ENCODE data around the gene CPNE5. TPM values are rescaled to one million over a fixed set of nuclear protein-coding genes. Genes with fewer than 3 reads are reported as not detected.

CPNE5 gene
- total RNA-seq, 4 donors from 2014 or later, result 9.5 to 33.8 (median 12.2) TPM

DNA sequence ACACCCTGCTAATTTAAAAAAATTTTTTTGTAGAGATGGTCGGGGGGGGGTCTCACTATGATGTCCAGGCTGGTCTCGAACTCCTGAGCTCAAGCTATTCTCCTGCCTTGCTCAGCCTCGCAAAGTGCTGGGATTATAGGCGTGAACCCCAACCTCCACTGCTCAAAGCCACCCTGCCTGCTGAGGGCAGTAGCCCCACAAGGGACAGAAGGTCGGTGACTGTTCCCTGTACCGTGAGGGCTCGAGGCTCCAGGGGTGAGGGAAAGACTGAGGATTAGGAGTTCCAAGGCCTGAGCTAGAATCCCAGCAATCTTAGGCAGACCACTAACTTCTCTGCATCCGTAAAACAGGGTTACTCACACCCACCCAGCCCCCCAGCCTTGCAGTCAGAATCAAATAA is 51.1 kb downstream of the CPNE5 start:
- intact Hi-C loops (cut with DNase I; ENCODE audit: low total_unique reads), result no loop called here
- Histone ChIP-seq H3K36me3 (no peaks in the 10 kb centered on the region), H3K27ac (no peak overlapping the region), H3K9me3 (no peaks in the 10 kb centered on the region), H3K27me3 (no peaks in the 10 kb centered on the region), H3K4me1 (peaks cover 0 to 6% of the 10 kb centered on the region in 2 donors), H3K4me3 (no peak overlapping the region)
- DNase-seq, result no peak
- TF ChIP-seq POLR2A (IDR thresholded peaks at IDR 0.05), result no peak
- TF ChIP-seq, protein P1, sequence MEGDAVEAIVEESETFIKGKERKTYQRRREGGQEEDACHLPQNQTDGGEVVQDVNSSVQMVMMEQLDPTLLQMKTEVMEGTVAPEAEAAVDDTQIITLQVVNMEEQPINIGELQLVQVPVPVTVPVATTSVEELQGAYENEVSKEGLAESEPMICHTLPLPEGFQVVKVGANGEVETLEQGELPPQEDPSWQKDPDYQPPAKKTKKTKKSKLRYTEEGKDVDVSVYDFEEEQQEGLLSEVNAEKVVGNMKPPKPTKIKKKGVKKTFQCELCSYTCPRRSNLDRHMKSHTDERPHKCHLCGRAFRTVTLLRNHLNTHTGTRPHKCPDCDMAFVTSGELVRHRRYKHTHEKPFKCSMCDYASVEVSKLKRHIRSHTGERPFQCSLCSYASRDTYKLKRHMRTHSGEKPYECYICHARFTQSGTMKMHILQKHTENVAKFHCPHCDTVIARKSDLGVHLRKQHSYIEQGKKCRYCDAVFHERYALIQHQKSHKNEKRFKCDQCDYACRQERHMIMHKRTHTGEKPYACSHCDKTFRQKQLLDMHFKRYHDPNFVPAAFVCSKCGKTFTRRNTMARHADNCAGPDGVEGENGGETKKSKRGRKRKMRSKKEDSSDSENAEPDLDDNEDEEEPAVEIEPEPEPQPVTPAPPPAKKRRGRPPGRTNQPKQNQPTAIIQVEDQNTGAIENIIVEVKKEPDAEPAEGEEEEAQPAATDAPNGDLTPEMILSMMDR (IDR thresholded peaks at IDR 0.05), result no peak

DNA sequence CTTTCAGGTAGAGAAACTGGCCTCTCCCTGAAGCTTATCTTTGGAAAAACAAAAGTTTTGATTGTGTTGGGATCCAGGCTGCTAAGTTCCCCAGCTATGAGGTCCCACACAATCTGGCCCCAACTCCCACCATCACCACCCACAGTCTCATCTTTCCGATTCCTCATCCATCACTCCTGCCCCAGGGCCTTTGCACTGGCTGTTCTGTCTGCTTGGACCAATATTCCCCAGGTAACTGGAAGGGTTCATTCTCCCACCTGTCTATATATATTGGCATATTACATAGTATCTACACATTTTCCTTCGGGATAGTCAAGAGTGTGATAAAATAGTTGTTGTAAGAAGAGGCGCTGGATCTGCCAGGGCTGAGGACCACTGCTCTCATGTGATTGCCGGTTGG is 52.0 kb downstream of the CPNE5 start:
- intact Hi-C loops (cut with DNase I; ENCODE audit: low total_unique reads), result no loop called here
- Histone ChIP-seq H3K9me3 (no peaks in the 10 kb centered on the region), H3K36me3 (no peaks in the 10 kb centered on the region), H3K4me3 (no peak overlapping the region), H3K27me3 (no peaks in the 10 kb centered on the region), H3K4me1 (peaks cover 0 to 6% of the 10 kb centered on the region in 2 donors), H3K27ac (no peak overlapping the region)
- TF ChIP-seq, protein P1 (IDR thresholded peaks at IDR 0.05), result no peak
- TF ChIP-seq POLR2A (IDR thresholded peaks at IDR 0.05), result no peak
- DNase-seq, result no peak

DNA sequence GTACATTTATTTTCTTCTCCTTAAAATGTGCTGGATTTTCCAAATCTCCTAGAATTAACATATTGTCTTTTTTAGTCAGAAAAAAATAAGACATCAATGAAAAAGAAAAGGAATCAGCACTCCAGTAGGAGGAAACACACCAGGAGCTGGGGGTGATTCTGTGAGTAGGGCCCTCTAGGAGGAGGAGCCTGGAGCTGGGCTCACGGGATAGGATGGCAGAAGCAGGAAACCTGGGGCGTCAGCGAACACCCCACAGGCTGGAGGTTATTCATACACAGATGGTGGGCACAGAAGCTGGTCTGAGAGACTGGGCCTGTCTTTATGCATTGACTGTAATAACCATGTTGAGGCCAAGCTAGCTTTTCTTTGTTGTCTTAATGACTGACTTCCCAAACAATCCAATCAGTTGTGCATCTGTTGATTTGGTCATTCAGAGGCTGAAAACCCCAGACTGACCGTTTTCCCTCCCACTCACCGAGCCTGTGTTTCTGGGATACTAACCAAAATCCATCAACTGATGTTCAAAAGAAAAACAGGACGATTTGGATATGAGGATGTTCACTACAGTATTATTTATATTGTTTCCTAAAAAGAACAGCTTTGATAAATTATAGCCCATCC is 53.1 kb downstream of the CPNE5 start:
- intact Hi-C loops (cut with DNase I; ENCODE audit: low total_unique reads), result no loop called here
- Histone ChIP-seq H3K4me3 (no peak overlapping the region), H3K27me3 (no peaks in the 10 kb centered on the region), H3K36me3 (no peaks in the 10 kb centered on the region), H3K27ac (no peak overlapping the region), H3K4me1 (peaks cover 0 to 6% of the 10 kb centered on the region in 2 donors), H3K9me3 (no peaks in the 10 kb centered on the region)
- TF ChIP-seq POLR2A (IDR thresholded peaks at IDR 0.05), result no peak
- TF ChIP-seq, protein P1 (IDR thresholded peaks at IDR 0.05), result no peak
- no peak for DNase-seq

DNA sequence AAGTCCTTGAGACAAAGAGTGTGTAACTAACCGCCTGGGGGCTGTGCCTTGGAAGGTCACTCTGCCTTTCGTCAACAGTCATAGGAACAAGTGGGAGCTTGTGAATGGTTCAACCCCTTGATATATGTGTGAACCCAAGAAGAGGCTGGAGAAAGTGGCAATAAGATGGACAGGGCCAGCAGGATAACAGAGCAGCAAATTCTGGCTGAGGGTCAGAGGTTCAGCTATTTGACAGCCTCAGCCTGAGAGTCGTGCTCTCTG is 54.9 kb downstream of the CPNE5 start:
- Histone ChIP-seq H3K4me1 (peaks cover 0 to 5% of the 10 kb centered on the region in 2 donors), H3K4me3 (no peak overlapping the region), H3K27me3 (no peaks in the 10 kb centered on the region), H3K36me3 (no peaks in the 10 kb centered on the region), H3K9me3 (no peaks in the 10 kb centered on the region), H3K27ac (no peak overlapping the region)
- intact Hi-C loops (cut with DNase I; ENCODE audit: low total_unique reads), result no loop called here
- DNase-seq, result no peak
- TF ChIP-seq, protein P1 (IDR thresholded peaks at IDR 0.05), result no peak
- TF ChIP-seq POLR2A (IDR thresholded peaks at IDR 0.05), result no peak

DNA sequence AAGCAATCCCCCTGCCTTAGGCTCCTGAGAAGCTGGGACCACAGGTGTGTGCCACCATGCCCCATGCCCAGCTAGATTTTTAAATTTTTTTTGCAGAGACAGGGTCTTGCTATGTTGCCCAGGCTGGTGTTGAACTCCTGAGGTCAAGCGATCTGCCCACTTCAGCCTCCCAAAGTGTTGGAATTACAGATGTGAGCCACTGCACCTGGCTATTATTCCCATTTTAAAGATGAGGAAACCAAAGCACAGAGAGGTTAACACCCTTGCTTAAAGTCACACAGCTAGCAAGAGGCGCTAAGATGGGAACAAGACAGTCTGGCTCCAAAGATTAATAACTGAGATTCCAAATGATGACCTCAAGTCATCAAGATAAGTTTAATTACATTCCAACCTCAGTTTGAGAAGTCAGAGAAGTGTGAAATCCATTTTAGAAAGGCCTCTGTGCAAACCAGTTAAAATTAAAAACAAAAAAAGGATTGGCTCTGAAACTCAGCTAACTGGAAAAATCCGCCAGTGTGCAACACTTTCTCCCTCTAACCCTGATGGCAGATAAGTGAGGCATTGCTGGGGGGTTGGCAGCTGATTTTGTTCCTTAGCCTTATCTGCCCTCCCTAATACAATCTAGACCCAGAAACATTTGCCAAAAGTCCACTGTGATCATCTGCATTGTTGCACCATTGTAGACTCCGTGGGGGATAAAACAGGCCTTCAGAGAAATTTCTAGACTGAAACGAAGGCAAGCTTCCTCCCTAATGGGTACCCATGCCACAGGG is 55.5 kb downstream of the CPNE5 start:
- intact Hi-C loops (cut with DNase I; ENCODE audit: low total_unique reads), result no loop called here
- Histone ChIP-seq H3K27me3 (no peaks in the 10 kb centered on the region), H3K4me3 (no peak overlapping the region), H3K9me3 (no peaks in the 10 kb centered on the region), H3K36me3 (no peaks in the 10 kb centered on the region), H3K27ac (no peak overlapping the region), H3K4me1 (no peaks in the 10 kb centered on the region)
- no peak for DNase-seq
- TF ChIP-seq, protein P1 (IDR thresholded peaks at IDR 0.05), result no peak
- no peak for TF ChIP-seq POLR2A (IDR thresholded peaks at IDR 0.05)

Measured in uterus (tissue), 4 donors.